Uterus (tissue), 4 donors: ENCODE results near the gene C1orf159. TPM values are rescaled to one million over a fixed set of nuclear protein-coding genes. Genes with fewer than 3 reads are reported as not detected.

Experiments used
- DNase-seq, 2 donors: peaks; one replicate each; pipeline ENCODE4 v3.0.0-alpha.2; 2019 to 2020
- H3K27ac ChIP-seq, 2 donors: fragments of 200-600 bp; sonication (generic); 1 replicate in 1 of 2; 2 replicates in 1 of 2; pipeline ENCODE4 v1.5.1; 2016 to 2018
- H3K27me3 ChIP-seq, 2 donors: fragments of 200-600 bp; sonication (generic); one replicate each; pipeline ENCODE4 v1.5.1; 2018 to 2019; ENCODE audit warnings: control low read depth in 1 of 2
- H3K36me3 ChIP-seq, 2 donors: fragments of 200-600 bp; sonication (generic); one replicate each; pipeline ENCODE4 v1.5.1; 2019; ENCODE audit warnings: control low read depth in 1 of 2
- H3K4me1 ChIP-seq, 2 donors: fragments of 200-600 bp; sonication (generic); one replicate each; pipeline ENCODE4 v1.5.1; 2018 to 2019; ENCODE audit warnings: control low read depth in 1 of 2
- H3K4me3 ChIP-seq, 2 donors: fragments of 200-600 bp; sonication (generic); 1 replicate in 1 of 2; 2 replicates in 1 of 2; pipeline ENCODE4 v1.5.1; 2018 to 2019; ENCODE audit warnings: mild to moderate bottlenecking in 1 of 2
- H3K9me3 ChIP-seq, 2 donors: fragments of 200-600 bp; sonication (generic); one replicate each; pipeline ENCODE4 v1.5.1; 2019; ENCODE audit warnings: control low read depth in 1 of 2
- POLR2A ChIP-seq, 2 donors: fragments of 450-650 bp; IDR thresholded peaks; one replicate each; pipeline ENCODE4 v1.6.1; 2016; ENCODE audit warnings: antibody characterized with exemption in 2 of 2, mild to moderate bottlenecking in 1 of 2, moderate library complexity in 1 of 2
- intact Hi-C: fragments of 100-400 bp; cut with DNase I; formaldehyde crosslinking; loops from one replicate; pipeline ENCODE4 v1.15.1; 2023; ENCODE audit warnings: low total_unique reads
- total RNA-seq, 4 donors: library from RNA; depleted of rRNA in 3 of 4; stranded (reverse); fragments of >200 nt in 3 of 4; gene quantifications; one replicate each; pipeline versions ENCODE4 v1.1.0 to v1.2.4, GENCODE V29; 2014 to 2023
- TF ChIP-seq, protein P1 (sequence below), 4 experiments: fragments of 200-600 bp in 2 of 4; fragments of 450-650 bp in 2 of 4; sonication (generic) in 2 of 4; IDR thresholded peaks; one replicate each; pipeline ENCODE4 v1.5.1; 2016 to 2019; ENCODE audit warnings: antibody characterized with exemption in 4 of 4, mild to moderate bottlenecking in 2 of 4, moderate library complexity in 1 of 4
- donor health status: DM: yes; HTN: yes; CAD: no.

C1orf159 gene
- total RNA-seq, 4 donors from 2014 or later = 4.9 to 20.0 (median 17.9) TPM

DNA sequence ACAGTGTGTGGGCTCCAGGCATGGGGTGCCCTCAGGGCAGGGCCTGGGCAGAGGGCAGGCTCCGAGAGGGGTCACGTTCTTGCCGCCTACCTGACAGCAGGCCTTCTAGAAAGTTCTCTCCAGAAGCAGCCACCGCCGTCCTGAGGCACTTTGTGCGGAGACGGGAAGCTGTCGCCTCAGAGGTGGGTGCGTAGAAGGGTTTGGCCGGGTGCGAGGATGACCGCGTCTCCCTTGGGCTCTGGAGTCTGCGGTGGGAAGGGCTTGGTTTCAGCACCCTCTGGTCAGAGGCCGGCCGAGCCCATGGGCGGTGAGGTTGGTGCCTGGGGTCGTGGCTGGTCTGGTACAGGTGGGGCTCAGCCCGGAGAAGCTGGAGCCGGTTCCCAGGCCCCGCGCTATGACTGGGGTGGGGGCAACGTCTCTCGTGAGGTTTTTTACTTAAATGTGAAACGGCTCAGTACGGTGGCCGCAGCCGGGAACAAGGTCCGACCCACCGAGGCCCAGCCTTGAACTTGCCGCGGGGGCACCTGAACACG lies 47.7 kb upstream of the C1orf159 start:
- Histone ChIP-seq H3K27ac (no peak overlapping the region), H3K9me3 (no peaks in the 10 kb centered on the region), H3K4me1 (peaks cover 0 to 1% of the 10 kb centered on the region in 2 donors), H3K4me3 (no peak overlapping the region), H3K36me3 (no peaks in the 10 kb centered on the region), H3K27me3 (no peaks in the 10 kb centered on the region)
- DNase-seq = no peak
- intact Hi-C loops = no loop called here
- TF ChIP-seq, protein P1, sequence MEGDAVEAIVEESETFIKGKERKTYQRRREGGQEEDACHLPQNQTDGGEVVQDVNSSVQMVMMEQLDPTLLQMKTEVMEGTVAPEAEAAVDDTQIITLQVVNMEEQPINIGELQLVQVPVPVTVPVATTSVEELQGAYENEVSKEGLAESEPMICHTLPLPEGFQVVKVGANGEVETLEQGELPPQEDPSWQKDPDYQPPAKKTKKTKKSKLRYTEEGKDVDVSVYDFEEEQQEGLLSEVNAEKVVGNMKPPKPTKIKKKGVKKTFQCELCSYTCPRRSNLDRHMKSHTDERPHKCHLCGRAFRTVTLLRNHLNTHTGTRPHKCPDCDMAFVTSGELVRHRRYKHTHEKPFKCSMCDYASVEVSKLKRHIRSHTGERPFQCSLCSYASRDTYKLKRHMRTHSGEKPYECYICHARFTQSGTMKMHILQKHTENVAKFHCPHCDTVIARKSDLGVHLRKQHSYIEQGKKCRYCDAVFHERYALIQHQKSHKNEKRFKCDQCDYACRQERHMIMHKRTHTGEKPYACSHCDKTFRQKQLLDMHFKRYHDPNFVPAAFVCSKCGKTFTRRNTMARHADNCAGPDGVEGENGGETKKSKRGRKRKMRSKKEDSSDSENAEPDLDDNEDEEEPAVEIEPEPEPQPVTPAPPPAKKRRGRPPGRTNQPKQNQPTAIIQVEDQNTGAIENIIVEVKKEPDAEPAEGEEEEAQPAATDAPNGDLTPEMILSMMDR (IDR thresholded peaks at IDR 0.05) = no peak
- no peak for TF ChIP-seq POLR2A (IDR thresholded peaks at IDR 0.05)

DNA sequence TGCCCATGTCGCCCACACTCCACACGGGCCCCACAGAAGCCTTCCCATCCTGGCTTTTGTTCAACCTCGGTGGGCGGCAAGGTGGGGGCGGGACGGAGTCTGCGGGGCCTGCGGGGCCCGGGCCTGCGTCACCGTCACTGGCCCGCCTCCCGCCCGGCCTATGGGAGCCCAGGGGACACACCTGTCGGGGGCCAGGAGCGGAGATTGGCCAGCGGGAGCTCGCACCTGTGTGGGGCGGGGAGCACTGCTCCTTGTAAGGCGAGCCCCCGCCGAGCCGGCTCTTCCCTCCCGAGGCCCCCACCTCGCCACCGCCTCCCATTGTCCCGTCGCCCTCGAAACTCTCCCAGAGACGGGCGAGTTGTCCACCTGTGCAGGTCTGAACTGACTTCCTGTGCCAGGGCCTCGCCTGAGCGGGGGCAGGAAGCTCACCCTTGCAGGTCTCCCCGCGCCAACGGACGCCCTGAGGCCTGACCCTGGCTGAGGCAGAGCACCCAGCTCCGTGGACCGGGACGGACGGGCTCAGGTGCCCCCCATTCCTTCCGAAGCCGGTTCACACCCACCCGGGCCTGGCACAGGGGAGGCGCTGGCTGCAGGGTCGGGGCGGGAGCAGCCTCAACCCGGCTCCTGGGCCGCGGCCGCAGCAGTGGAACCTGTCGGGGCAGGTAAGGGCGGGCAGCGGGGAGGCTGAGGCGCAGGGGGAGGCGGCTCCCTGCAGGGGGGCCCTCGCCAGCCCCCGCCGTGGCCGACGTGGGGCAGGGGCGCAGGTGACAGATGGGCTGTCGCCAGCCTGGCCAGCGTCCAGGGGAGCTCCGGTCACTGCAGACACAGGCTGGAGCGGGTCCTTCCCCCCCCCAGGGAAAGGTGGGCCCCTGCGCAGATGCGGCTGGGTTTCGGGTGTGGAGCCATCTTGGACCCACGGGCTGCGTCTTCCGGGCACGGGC lies 47.0 kb upstream of the C1orf159 start:
- H3K36me3 ChIP-seq = no peaks in the 10 kb centered on the region
- intact Hi-C loops = no loop called here
- DNase-seq = no peak
- no peak overlapping the region for H3K4me3 ChIP-seq
- H3K4me1 ChIP-seq = peaks cover 0 to 7% of the 10 kb centered on the region in 2 donors
- H3K9me3 ChIP-seq = no peaks in the 10 kb centered on the region
- H3K27me3 ChIP-seq = no peaks in the 10 kb centered on the region
- H3K27ac ChIP-seq = no peak overlapping the region
- TF ChIP-seq, protein P1 (IDR thresholded peaks at IDR 0.05) = no peak
- peak in 1 of 2 donors; percentile 59 for TF ChIP-seq POLR2A (IDR thresholded peaks at IDR 0.05)

DNA sequence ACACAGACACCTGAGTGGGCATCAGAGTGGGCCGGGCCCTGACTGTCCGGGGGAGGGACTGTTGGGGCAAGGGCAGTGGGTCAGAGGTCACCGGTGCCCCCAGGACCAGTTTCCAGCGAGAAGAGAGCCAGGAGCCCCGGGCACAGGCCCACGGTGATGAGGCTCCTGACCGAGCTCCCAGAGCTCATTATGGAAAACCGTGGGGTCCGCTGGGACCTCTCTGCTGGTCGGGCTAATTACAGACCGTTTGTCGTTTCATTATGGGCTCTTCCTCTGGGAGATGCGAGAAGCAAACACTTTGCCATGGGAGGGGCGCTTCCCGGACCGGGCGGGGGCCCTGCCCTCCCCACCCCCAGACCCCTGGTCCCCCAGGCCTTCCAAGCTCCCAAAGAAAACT lies 45.8 kb upstream of the C1orf159 start:
- no peak overlapping the region for H3K27ac ChIP-seq
- H3K27me3 ChIP-seq = no peaks in the 10 kb centered on the region
- H3K4me1 ChIP-seq = peaks cover 0 to 7% of the 10 kb centered on the region in 2 donors
- intact Hi-C loops = no loop called here
- H3K4me3 ChIP-seq = no peak overlapping the region
- TF ChIP-seq, protein P1 (IDR thresholded peaks at IDR 0.05) = no peak
- TF ChIP-seq POLR2A (IDR thresholded peaks at IDR 0.05) = no peak
- no peaks in the 10 kb centered on the region for H3K9me3 ChIP-seq
- DNase-seq = no peak
- H3K36me3 ChIP-seq = no peaks in the 10 kb centered on the region

DNA sequence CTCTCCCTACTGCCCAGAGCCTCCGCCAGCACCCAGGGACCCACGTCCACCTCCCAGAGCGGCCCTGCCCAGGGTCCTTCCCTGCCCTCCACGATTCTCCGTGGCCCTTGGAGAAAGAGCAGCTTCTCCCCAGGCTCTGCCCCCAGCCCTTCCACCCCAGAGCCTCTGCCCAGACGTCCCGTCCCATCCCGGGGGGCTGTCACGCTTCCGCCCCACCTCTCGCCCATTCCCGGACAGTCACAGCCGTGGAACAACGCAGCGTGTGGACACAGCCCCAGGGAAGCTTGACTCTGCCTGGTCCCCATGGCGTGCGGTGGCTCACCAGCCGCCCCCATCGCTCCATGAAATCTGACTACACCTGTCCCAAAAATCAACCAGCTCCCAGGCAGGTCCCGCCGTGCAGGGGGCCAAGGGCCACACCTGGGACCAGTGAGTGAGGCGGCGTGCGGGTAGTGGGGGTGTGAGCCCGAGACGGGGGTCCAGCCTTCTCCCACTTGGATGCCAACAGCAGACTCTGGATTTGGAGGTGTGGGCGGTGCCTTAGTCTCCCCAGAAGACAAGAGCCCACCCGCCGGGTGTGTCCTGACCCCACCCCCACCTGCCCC lies 45.3 kb upstream of the C1orf159 start:
- intact Hi-C loops = no loop called here
- H3K27me3 ChIP-seq = no peaks in the 10 kb centered on the region

More for the DNA sequence above, 45.3 kb upstream of the C1orf159 start:
- TF ChIP-seq, protein P1 (IDR thresholded peaks at IDR 0.05) = no peak
- H3K4me3 ChIP-seq = no peak overlapping the region
- H3K27ac ChIP-seq = no peak overlapping the region
- H3K9me3 ChIP-seq = no peaks in the 10 kb centered on the region
- no peak for DNase-seq
- H3K4me1 ChIP-seq = peaks cover 0 to 7% of the 10 kb centered on the region in 2 donors
- H3K36me3 ChIP-seq = no peaks in the 10 kb centered on the region
